ENCODE results near the gene ACVR1B. TPM values are rescaled to one million over a fixed set of nuclear protein-coding genes. Genes with fewer than 3 reads are reported as not detected.

The ACVR1B gene
- total RNA-seq, 2 experiments from 2014 or later, result 5.5 to 5.7 TPM

- no peak for DNase-seq
- ChIA-PET CTCF (no interaction called here), POLR2A (no interaction called here)
- H3K4me1 Mint-ChIP-seq, result peaks cover 4% of the 10 kb centered on the region
- H3K9me3 Mint-ChIP-seq, result peaks cover 18% of the 10 kb centered on the region
- H3K27ac Mint-ChIP-seq, result no peak overlapping the region
- no peaks in the 10 kb centered on the region for H3K36me3 Mint-ChIP-seq (ENCODE audit: low read depth)
- H3K27me3 Mint-ChIP-seq, result peaks cover 16% of the 10 kb centered on the region
- H3K4me3 Mint-ChIP-seq, result no peak overlapping the region
Observed at GRCh38 chr12:51941604-51942003, 9.9 kb upstream of the ACVR1B start.

GRCh38 chr12:51942056-51942455, 9.4 kb upstream of the ACVR1B start:
- Mint-ChIP-seq H3K9me3 (peaks cover 18% of the 10 kb centered on the region), H3K27me3 (peaks cover 17% of the 10 kb centered on the region)
- POLR2A ChIA-PET, result no interaction called here

GRCh38 chr12:51942501-51943000, 8.9 kb upstream of the ACVR1B start:
- ChIA-PET CTCF (interaction anchor here (0.6 kb wide), 1 partner anchor 1028 kb away, joined by 3 read pairs; no protein-coding TSS in a partner anchor), POLR2A (no interaction called here)
- peaks cover 4% of the 10 kb centered on the region for H3K4me1 Mint-ChIP-seq
- no peak overlapping the region for H3K27ac Mint-ChIP-seq
- peaks cover 21% of the 10 kb centered on the region for H3K9me3 Mint-ChIP-seq
- peaks cover 17% of the 10 kb centered on the region for H3K27me3 Mint-ChIP-seq
- H3K36me3 Mint-ChIP-seq (ENCODE audit: low read depth), result no peaks in the 10 kb centered on the region
- no peak for DNase-seq
- H3K4me3 Mint-ChIP-seq, result no peak overlapping the region

More at GRCh38 chr12:51942056-51942455, 9.4 kb upstream of the ACVR1B start:
- Mint-ChIP-seq H3K36me3 (ENCODE audit: low read depth) (no peaks in the 10 kb centered on the region), H3K4me3 (no peak overlapping the region), H3K4me1 (peaks cover 4% of the 10 kb centered on the region), H3K27ac (no peak overlapping the region)
- CTCF ChIA-PET, result no interaction called here
- no peak for DNase-seq

- Mint-ChIP-seq H3K4me1 (peaks cover 4% of the 10 kb centered on the region), H3K27me3 (peaks cover 22% of the 10 kb centered on the region), H3K27ac (no peak overlapping the region), H3K4me3 (no peak overlapping the region), H3K9me3 (peaks cover 21% of the 10 kb centered on the region), H3K36me3 (ENCODE audit: low read depth) (no peaks in the 10 kb centered on the region)
- ChIA-PET POLR2A (no interaction called here), CTCF (no interaction called here)
- no peak for DNase-seq
Observed at GRCh38 chr12:51943346-51943745, 8.2 kb upstream of the ACVR1B start.

GRCh38 chr12:51944608-51945233, 6.8 kb upstream of the ACVR1B start:
- Mint-ChIP-seq H3K27me3 (peaks cover 27% of the 10 kb centered on the region), H3K4me3 (no peak overlapping the region), H3K27ac (no peak overlapping the region), H3K4me1 (peaks cover 4% of the 10 kb centered on the region), H3K36me3 (ENCODE audit: low read depth) (no peaks in the 10 kb centered on the region), H3K9me3 (peaks cover 21% of the 10 kb centered on the region)
- ChIA-PET CTCF (no interaction called here), POLR2A (no interaction called here)
- DNase-seq, result no peak

GRCh38 chr12:51947246-51947996, 4.1 kb upstream of the ACVR1B start:
- no peaks in the 10 kb centered on the region for H3K36me3 Mint-ChIP-seq (ENCODE audit: low read depth)
- no peak overlapping the region for H3K27ac Mint-ChIP-seq
- H3K27me3 Mint-ChIP-seq, result peaks cover 39% of the 10 kb centered on the region
- peaks cover 21% of the 10 kb centered on the region for H3K9me3 Mint-ChIP-seq
- CTCF ChIA-PET, result interaction anchor here (1.2 kb wide), 1 partner anchor 24 kb away, joined by 3 read pairs; no protein-coding TSS in a partner anchor
- DNase-seq, result no peak
- H3K4me1 Mint-ChIP-seq, result peaks cover 5% of the 10 kb centered on the region
- H3K4me3 Mint-ChIP-seq, result no peak overlapping the region
- POLR2A ChIA-PET, result no interaction called here

DNA sequence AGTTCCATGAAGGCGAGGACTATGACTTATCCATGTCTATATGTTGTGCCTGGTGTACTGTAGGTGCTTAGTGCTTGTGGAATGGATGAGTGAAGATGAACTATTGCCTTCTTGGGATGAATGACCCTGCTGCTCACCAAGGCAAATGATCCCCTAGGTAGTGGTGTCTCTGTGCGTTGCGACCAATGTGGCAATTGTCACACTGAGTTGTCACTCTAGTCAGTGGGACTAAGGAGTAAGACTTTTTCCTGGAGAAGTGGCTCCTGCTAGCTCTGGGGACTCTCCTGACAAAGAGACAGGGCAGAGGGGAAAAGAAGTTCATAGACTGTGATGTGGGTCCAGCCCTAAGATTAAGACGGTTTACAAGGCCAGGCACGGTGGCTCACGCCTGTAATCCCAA, 3.4 kb upstream of the ACVR1B start:
- DNase-seq, result no peak
- H3K36me3 Mint-ChIP-seq (ENCODE audit: low read depth), result no peaks in the 10 kb centered on the region
- H3K27ac Mint-ChIP-seq, result no peak overlapping the region
- peaks cover 44% of the 10 kb centered on the region for H3K27me3 Mint-ChIP-seq
- H3K9me3 Mint-ChIP-seq, result peaks cover 21% of the 10 kb centered on the region
- H3K4me1 Mint-ChIP-seq, result peaks cover 10% of the 10 kb centered on the region
- no peak overlapping the region for H3K4me3 Mint-ChIP-seq
- ChIA-PET POLR2A (no interaction called here), CTCF (no interaction called here)

GRCh38 chr12:51949342-51950030, 2.0 kb upstream of the ACVR1B start:
- Mint-ChIP-seq H3K9me3 (peaks cover 17% of the 10 kb centered on the region), H3K27ac (no peak overlapping the region), H3K27me3 (peaks cover 39% of the 10 kb centered on the region), H3K4me3 (no peak overlapping the region), H3K4me1 (peaks cover 22% of the 10 kb centered on the region), H3K36me3 (ENCODE audit: low read depth) (no peaks in the 10 kb centered on the region)
- CTCF ChIA-PET, result interaction anchor here (0.5 to 1.1 kb wide), 4 partner anchors 17 to 264 kb away, joined by 3 to 4 read pairs (median 3); no protein-coding TSS in a partner anchor
- POLR2A ChIA-PET, result no interaction called here
- no peak for DNase-seq

GRCh38 chr12:51950682-51951198, 759 bp upstream of the ACVR1B start:
- DNase-seq, result no peak
- H3K9me3 Mint-ChIP-seq, result peaks cover 9% of the 10 kb centered on the region
- H3K4me3 Mint-ChIP-seq, result peak overlapping the region; percentile 86
- peaks cover 36% of the 10 kb centered on the region for H3K27me3 Mint-ChIP-seq
- POLR2A ChIA-PET, result no interaction called here
- H3K27ac Mint-ChIP-seq, result peak overlapping the region; percentile 80
- no peaks in the 10 kb centered on the region for H3K36me3 Mint-ChIP-seq (ENCODE audit: low read depth)
- CTCF ChIA-PET, result interaction anchor here (1.0 kb wide), 1 partner anchor 15 kb away, joined by 4 read pairs; no protein-coding TSS in a partner anchor
- H3K4me1 Mint-ChIP-seq, result peaks cover 28% of the 10 kb centered on the region

- Mint-ChIP-seq H3K9me3 (peaks cover 3% of the 10 kb centered on the region), H3K4me1 (peaks cover 28% of the 10 kb centered on the region), H3K27ac (peak overlapping the region; percentile 75), H3K4me3 (peak overlapping the region; percentile 67), H3K36me3 (ENCODE audit: low read depth) (no peaks in the 10 kb centered on the region), H3K27me3 (peaks cover 33% of the 10 kb centered on the region)
- DNase-seq, result no peak
- ChIA-PET POLR2A (no interaction called here), CTCF (interaction anchor here (0.7 kb wide), 1 partner anchor 19 kb away, joined by 3 read pairs; no protein-coding TSS in a partner anchor)
Observed at GRCh38 chr12:51951843-51952722, 584 bp downstream of the ACVR1B start.

DNA sequence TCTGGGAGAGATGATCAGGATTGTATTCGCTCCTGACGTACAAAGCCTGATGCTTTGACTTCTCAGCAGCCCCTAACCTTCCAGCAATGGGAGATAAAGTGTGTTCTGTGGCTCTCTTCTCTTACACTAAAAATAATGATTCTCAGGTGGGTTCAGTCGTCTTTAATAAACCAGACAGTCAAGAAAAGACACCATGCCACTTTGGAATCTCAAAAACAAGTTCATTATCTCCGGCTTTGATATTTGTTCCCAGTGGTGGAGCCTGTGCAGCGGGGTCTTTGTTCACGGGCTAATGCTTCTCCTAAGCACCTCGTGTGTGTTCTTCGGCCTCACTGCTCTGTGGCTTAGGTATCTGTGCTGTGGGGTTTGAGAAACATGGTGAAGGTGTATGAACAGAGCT, 1.6 kb downstream of the ACVR1B start:
- no peaks in the 10 kb centered on the region for H3K9me3 Mint-ChIP-seq
- POLR2A ChIA-PET, result no interaction called here
- DNase-seq, result no peak

GRCh38 chr12:51953864-51954263, 2.4 kb downstream of the ACVR1B start:
- Mint-ChIP-seq H3K4me1 (peaks cover 28% of the 10 kb centered on the region), H3K27ac (no peak overlapping the region), H3K9me3 (no peaks in the 10 kb centered on the region), H3K27me3 (peaks cover 23% of the 10 kb centered on the region), H3K4me3 (no peak overlapping the region), H3K36me3 (ENCODE audit: low read depth) (no peaks in the 10 kb centered on the region)
- ChIA-PET POLR2A (no interaction called here), CTCF (interaction anchor here (1.0 kb wide), 1 partner anchor 23 kb away, joined by 3 read pairs; no protein-coding TSS in a partner anchor)
- DNase-seq, result no peak

More for the DNA sequence above, 1.6 kb downstream of the ACVR1B start:
- Mint-ChIP-seq H3K27me3 (peaks cover 26% of the 10 kb centered on the region), H3K36me3 (ENCODE audit: low read depth) (no peaks in the 10 kb centered on the region), H3K4me3 (peak overlapping the region; percentile 35), H3K4me1 (peaks cover 28% of the 10 kb centered on the region), H3K27ac (peak overlapping the region; percentile 75)
- CTCF ChIA-PET, result no interaction called here

Data from activated CD4-positive, alpha-beta T cell treated with anti-CD3 and anti-CD28 coated beads, Interleukin-2, amount 10 ng/mL, durations not matched to agents 7 days and 5 days (primary cell).